DLD1 (cell line): ENCODE measurements around the gene CDT1.

ENCODE experiments used
- in situ Hi-C: cut with HindIII; loops from 2 replicates; pipeline ENCODE4 v1.10.0; 2017; ENCODE audit warnings: low sequenced_read_pairs

Gene CDT1

DNA sequence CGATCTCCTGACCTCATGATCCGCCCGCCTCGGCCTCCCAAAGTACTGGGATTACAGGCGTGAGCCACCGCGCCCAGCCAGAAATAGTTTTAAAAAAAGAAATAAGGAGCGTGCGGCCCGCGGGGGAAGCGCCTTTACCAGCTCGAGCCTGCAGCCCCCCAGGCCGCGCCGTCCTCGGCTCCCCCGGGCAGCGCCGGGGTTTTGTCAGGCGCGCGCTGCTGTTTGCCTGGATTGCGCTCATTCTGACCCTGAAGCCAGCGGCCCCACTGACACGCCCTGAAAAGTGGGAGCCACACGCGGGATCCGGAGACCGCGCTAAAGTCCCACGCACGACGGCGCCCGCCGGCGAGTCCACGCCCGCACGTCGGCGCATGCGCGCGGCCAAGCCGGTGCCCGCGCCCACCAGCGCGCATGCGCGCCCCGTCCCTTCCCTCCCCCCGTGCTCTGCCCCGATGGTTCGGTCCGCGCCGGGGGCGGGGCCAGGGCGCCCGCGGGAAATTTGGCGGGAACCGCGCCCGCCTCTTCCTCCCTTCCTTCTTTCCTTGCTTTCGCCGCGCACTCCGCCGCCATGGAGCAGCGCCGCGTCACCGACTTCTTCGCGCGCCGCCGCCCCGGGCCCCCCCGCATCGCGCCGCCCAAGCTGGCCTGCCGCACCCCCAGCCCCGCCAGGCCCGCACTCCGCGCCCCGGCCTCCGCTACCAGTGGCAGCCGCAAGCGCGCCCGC lies at the start of gene CDT1:
Gene CDT1 (plus strand): TSS at position 526 of the 724 bp plus-strand sequence. CDS start 43 bp downstream, at position 569.
- in situ Hi-C loops: no loop called here

DNA sequence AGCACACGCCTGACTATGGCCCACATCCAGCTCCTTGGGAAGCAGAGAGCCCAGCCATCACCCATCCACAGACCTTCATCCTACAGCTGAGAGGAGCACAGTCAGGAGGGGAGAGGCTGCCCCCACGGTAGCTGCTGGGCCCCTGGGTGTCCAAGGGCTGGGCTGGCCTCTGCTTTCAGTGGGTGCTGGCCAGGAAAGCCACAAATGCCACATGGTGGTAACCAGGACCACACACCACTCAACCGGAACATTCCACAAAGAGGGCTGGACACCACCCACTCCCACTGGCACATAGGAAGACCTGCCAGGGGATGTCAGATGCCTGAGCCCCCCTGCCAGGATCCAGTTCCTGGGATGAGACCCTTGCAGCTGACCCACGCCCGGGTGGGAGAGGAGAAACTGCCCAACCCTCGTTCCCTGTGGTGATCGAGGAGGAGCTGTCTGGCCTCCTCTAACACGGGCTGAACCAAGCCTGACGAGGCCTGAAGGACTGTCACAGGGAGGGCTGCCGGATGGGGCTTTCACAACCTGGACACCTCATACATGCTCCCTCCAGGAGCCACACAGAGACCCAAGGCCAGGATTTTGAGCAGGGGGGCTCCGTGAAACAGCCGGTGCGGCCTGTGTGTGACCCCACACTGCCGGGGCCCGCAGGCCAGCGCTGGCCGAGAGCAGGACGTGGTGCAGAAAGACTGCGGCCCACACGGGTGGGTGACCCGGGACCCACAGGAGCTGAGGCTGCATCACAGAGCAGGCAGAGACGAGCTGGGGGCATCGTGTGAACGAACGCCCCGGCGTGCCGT lies 49.3 kb upstream of the CDT1 start:
- in situ Hi-C loops: no loop called here

DNA sequence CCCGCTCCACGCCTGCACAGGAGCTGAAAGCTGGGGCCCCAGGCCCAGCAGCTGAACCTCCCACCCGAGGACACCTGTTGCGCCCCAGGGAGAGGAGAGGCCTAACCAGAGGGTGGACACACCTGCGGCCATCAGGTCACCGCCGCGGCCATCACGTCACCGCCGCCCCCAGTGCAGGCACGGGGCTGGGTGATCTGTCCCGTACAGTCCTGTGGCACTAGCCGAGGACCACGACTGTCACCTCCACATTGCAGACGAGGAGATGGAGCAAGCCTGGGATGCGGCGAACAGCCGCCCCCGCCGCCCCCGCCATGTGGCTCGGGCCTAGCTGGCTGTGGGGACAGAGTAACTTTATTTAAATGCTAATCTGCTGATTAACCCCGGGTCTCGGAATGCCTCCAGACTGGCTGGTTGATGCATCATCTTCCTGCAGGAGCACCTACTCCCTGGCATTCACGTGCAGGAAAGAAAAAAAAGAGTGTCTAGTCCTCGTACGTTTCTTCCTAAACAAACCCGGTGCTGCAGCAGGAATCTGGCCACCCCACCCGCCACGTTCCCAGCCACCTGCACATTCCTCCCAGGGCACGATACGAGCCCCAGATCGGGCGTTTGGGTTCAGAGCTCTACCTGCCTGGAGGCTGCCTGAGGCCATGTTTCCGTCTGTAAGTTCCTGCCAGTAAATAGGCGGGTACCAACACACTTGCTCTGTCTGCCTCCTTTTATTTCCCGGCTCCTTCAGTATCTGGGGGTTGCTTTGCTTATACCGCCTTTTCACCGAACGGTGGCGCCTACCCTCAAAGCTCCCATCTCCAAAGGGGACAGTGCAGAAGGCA lies 48.5 kb upstream of the CDT1 start:
- in situ Hi-C loops: no loop called here

DNA sequence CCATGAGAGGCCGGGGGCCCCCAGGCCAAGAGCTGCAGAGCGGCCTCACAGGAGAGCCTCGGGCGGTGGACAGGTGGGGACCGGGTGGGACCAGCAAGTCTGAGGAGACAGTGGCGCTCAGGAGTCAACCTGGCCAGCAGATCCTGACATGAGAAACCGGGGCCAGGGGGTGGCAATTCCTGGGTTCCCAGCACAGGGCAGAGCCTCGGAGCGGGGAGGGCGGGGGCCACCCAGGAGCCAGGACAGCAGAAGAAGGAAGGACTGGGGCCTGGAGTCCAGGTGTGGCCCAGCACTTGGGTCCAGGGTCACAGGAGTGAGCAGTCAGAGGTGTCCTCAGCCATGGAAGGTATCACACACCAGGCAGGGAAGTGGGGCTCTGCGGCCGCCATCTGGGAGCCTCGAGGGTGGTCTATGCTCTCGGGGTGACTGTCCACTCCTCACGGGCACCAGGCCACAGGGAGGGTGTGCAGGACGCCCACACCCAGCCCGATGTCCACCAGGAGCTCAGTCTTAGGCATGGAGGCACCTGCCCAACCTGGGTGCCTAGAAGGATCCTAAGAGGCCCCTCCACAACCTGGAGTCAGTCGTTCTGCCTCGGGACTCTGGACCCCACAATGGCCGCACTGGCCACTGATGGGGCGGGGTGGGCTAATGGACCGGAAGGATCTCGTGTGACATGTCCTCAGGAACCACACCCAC lies 47.7 kb upstream of the CDT1 start:
- in situ Hi-C loops: no loop called here

DNA sequence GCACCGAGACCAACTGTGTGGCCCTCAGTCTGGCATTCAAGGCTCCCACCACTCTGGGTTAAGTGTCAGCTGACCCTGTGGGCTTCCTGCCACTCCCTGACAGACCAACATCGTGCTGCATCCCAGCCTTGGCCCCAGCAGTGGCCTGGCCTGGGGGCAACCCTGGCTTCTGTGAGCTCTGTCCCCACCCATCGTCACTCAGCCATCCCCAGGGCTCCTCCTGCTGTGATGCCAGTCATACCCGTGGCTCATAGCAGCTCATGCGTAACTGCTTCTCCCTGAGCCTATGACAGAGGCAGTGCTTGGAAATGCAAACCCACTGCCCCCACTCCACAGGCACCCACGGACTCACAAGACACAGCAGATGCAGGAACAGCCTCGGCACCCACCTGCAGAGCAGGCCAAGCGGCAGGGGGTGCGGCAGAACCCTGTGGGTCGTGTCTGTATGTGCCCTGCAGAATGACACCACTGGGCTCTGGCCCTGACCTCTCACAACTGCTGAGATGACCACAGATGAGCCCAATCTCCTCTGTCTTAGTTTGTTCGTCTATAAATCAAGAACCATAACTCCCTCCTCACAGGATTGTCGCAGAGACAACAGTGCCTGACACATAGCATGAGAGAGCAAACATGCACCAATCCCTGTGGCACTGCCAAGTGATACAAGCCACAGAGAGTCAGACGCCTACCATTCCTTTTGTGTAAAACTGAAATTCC lies 45.2 kb upstream of the CDT1 start:
- in situ Hi-C loops: no loop called here

GRCh38 chr16:88758944-88759244 lies 44.7 kb upstream of the CDT1 start:
- in situ Hi-C loops: no loop called here

DNA sequence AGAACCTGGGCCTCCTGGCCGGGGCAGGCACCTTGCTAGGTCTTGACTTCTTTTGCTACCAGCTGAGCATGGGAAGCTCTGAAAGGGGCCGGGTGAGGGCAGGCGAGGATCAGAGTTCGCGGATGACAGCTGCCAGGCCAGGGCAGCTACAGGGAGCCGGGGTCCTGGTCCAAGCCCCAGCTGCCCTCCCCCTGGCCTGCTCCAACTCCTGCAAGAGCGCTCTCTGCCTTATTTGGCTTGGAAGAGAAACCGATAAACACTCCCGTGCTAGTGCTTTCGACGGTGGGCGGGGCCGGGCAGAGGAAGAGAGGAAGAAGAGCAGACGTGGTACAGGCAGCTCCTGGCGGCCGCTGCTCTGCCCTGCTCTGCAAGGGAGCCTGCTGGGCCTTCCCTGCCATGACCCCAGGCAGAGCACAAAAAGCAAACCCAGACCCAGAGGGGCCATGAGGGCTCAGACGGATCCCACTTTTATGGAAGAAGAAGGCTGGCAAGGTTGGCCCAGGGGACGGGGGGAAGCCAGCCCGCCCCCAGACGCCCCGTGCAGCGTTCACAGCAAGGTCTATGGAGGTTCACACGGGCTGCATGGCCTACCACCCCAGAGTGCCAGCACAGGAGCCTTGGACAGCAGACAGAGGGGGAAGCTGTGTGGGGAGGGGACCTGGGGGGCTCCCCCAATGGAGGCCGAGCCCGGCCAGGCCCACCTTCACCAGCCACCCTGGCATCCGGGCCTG lies 44.2 kb upstream of the CDT1 start:
- in situ Hi-C loops: no loop called here

DNA sequence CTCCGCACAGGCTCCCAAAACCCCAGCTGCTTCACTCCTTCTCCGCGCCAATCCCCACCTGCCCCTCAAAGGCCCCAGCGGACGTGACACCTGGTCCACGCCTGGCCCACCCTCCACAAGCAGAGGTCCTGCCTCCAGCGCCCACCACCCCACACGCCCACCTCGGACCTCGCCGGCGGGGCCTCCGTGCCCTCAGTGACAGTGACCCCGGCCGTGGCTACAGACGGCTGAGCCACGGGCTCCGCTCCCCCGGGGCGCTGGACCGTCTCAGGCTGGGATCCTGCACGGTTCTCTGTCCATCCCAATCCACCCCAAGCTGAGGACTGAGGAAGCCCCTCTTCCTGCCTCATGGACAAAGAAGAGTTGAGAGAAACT lies 43.6 kb upstream of the CDT1 start:
- in situ Hi-C loops: no loop called here

- in situ Hi-C loops: no loop called here
Measured at GRCh38 chr16:88760424-88761142, 43.0 kb upstream of the CDT1 start.

- in situ Hi-C loops: no loop called here
Measured at GRCh38 chr16:88761143-88761534, 42.5 kb upstream of the CDT1 start.

DNA sequence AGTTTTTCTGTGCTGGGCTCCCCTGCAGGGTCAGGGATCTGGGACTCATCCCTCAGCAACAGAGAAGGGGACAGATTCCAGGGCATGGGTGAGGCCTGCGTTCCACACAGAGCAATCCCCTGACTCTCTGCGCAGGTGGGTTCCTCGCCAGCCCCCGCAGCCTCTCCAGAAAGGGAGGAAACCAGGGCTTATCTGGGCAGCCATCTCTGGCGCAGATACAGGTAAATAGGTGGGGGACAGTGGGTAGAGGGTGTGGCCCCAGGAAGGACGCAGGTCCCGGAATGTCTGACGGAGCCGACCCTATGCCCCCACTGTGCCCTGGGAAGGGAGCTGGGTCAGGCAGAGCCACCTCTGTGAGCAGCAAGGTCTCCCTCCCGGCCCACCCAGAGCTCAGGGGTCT lies 41.8 kb upstream of the CDT1 start:
- in situ Hi-C loops: no loop called here

- in situ Hi-C loops: no loop called here
Measured at GRCh38 chr16:88762258-88762870, 41.2 kb upstream of the CDT1 start.

DNA sequence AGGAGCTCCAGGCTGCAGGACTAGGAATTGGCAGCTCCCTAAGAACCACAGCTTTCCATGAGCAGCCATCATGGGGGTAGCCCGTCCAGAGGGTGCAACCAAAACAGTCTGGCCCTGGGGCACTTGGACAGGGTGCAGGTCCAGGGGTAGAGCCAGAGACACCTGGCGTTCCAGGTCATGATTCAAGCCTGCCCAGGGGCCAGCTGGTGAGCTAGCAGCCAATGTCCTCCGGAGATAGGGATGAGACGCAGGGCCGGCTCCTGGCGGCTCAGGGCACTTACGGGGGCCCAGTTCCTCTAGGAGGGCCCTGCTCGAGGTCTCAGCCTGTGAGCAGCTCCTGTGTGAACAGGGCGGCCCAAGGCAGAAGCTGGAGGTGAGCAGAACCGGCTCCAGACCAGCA lies 40.6 kb upstream of the CDT1 start:
- in situ Hi-C loops: no loop called here

- in situ Hi-C loops: no loop called here
Measured at GRCh38 chr16:88763502-88764053, 40.0 kb upstream of the CDT1 start.

DNA sequence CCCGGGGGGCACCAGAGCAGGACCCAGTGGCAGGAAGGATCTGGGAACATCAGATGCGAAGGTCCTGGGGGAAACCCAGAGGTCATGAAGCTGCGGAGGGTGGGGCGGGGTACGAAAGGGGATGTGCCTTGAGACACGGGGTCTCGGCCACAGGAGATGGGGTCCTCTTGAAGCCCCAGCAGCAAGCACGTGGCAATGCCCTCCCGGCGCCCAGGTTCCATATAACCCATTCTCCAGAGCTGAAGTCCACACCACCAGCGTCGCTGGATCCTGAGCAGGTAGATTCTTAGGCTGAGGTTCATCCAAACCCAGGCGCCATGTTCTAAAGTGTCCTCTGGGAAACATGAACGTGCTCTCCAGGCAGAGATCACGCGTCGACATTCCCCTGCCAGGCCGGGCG lies 39.5 kb upstream of the CDT1 start:
- in situ Hi-C loops: no loop called here

DNA sequence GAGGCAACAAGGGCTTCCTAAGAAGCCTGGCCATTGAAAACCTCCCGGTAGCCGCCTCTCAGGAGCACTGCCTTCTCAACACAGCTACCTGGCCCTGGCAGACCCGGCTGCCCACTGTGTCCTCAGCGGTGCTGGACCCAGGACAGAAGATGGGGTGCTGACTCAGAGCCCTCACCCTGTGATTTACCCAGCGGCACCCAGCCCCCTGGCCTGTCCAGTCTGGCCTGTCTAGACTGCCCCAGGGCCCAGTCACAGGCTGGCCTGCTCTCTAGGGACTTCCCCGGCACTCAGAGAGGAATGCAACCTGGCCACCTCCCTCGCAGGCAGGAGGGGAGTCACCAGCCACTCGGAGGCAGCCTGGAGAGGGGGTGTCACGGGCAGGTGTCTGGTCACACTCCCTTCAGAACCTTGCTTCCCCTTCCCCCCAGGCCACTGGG lies 38.7 kb upstream of the CDT1 start:
- in situ Hi-C loops: no loop called here

- in situ Hi-C loops: no loop called here
Measured at GRCh38 chr16:88766975-88767374, 36.6 kb upstream of the CDT1 start.

DNA sequence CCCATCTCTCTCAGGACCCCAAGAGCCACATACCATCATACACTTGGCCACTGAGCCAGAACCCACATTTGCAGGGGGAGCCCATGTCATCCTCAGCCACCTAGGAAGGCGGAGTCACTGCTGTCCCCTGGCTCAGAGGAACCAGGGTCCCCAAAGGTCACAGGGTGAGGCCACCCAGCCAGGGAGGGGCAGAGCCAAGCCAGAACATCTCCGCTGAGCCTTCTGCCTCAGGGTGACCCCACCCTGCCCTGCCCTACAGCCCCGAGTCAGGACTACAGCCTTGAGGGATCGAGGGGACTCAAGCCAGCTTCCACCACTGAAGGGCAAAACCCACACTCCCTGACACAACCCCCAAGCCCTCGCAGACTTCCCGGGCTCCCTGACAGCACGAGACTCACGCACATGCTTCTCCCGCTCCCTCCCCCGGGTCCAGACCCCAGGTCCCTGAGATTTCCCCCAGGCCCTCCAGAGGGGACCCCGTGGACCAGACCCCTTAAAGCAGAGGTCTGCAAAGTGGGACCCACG lies 36.0 kb upstream of the CDT1 start:
- in situ Hi-C loops: no loop called here
